ENCODE data around the gene GAS7.

Gene GAS7

DNA sequence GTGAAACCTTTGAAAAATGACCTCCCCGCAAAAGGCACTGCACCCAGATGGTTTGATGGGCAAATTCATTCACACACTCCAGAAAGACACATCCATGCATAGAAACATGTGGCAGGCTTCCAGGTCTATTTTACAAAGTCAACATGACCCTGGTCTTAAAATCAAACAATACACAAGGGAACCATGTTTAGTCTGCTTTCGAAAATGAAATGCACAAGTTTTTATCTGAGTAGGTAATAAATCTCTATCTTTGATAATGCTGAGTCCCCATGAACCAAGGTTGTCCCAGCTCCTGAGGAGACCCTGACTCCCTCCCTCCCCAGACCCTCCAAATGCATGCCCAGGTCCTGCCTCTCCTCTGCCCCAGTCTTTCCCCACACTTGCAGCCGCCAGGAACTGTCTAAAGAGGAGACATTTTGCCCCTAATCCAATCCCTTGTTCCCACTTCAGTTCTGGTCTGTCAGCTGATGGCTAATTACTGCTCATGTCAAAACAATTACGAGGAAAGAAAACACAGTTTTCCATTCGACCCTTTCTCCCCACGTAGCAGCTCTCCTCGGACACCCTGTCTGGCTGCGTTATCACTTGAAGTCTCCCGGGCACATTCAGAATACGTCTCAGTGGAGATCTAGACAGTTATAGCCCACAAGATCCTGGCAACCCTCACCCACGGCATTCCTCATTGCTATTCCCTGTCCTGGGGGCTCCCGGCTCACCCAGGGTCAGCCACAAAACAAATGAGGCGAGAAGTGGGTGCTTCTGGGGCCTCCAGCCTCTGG, 224.5 kb downstream of the GAS7 start:
- no peak for DNase-seq

DNA sequence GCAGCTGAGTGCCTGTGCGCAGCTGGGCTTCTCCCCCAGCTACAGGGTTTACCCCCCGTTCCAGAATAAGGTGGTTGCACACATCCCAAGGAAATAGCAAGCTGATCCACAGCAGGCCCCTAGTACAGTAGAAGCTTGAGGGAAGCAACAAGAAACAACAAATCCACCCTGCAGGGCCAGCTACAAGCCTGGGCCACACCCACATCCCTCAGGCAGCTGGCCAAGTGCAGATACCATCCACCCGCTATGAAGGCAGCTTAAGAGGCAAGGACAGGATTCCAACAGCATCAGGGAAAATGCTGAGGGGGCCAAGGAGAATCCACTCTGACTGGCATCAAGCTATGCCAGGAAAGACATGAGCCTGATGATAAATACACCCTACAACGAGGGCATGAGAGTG, 226.4 kb downstream of the GAS7 start:
- DNase-seq: no peak

DNA sequence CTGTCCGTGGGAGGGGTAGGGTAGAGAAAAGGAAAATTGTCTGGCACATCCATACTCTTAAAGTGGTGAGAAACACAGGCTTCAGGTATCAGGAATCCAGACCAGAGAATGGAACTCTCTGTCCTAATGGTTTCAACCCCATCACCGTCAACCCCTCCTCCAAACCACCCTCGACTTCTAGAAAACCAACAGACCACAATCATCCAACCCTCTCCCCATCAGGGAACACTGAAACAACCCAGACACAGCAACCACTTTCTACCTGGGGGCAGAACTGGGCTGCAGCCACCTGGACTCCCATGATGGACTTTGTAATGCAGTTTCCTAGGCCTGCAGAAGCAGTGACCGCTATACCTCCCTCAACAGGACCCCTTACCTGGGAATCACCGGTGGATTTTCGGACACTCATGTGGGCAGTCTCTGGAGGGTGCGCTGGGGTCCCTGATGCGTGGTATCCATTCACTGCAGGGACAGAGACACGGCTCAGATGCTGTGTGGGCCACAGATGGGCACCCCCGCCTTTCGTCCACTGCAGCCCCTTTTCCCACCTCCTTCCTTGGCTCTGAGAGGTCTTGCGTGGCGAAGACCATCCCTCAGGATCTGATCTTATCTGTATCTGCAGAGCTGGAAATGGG, 229.0 kb downstream of the GAS7 start:
- DNase-seq: no peak

- no peak for DNase-seq
These were observed 229.5 kb downstream of the GAS7 start for GRCh38 chr17:9968881-9969280.

DNA sequence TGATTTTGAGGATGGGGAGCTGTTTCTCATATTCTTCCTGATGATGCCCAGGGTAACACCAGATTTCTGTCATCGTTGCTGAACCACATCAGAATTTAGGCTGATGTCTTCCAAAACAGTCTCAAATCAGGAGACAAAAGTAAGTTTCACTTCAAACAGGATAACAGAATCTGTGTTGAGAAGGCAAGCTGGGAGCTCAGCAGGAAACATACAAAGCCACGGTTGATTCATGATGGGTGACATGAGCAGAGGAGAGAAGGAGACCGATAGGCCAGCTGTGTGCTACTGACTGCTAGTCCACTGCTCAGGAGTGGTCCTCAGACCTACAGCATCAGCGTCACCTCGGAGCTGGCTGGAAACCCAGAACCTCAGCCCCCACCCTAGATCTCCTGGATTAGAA, 230.4 kb downstream of the GAS7 start:
- no peak for DNase-seq

- no peak for DNase-seq
These were observed 238.9 kb downstream of the GAS7 start for GRCh38 chr17:9959377-9959981.

- no peak for DNase-seq
These were observed 239.7 kb downstream of the GAS7 start for GRCh38 chr17:9958586-9959281.

DNA sequence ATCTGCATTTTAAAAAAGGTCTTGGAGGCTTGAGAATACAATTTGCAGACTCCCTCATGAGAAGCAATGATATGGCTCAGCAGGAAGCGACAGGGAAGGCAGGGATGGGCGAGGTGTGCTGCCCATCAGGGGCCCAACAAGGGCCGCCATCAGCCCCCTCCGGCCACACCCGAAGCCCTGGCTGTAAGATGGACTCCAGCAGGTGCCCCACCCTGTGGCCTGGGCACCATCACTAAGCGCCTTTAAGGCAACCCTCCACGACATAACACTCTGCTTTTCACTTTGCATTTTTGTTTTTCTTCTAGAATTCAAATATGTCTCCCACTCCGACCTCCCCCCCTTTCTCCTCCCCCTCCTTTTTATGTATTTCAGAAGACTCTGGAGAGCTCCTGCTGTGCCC, 241.2 kb downstream of the GAS7 start:
- DNase-seq: no peak

DNA sequence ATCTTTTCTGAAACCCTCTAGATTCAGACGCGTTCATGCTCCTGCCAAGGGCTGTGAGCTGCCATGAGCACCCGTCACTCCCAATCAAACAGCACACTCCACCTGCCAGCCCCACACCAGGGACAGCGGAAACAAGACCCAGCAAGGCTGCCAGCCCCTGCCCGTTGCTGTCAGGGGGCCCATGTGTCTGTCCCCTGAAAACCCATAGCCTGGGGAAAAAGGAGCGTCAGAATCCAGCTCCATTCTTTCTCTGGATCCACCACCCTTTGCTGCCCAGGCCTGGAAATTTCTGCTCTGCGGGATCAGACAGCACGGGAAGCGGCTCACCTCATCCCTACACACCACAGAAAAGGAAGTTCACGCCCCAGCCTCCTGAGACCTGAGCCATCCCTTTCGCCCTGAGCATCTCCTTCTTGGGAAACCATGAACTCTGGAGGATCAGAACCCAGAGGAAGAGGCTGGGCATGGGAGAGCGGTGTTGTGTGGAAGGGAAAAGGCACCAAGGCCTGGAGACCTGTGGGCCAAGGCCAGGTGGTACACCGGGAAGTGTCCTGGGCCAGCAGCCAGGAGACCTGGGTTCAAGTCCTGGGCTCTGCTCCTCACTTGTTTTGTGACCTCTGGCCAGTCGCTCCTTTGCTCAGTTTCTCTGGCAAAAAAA, 241.8 kb downstream of the GAS7 start:
- DNase-seq: no peak

- DNase-seq: no peak
These were observed 244.9 kb downstream of the GAS7 start for GRCh38 chr17:9953492-9953891.

DNA sequence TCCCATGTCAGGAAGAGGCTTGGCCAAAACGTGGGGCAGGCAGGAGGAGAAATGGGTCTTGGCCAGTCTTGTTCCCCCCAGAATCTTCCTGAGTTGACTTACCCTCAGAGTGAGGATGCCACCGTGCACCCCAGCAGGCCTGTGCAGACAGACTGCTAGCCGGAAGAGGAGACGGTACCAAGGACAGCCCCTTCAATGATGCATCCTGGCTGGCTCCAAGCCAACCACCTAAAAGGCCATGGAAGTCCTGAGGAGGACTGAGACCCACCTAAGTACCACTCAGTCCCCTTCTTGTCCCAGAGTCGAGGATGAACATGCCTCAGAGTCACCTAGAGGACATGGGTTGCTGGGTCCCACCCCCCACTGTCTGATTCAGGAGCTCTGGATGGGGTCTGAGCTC, 246.6 kb downstream of the GAS7 start:
- no peak for DNase-seq

- no peak for DNase-seq
These were observed 249.5 kb downstream of the GAS7 start for GRCh38 chr17:9948928-9949327.

GRCh38 chr17:9944704-9945103, 253.7 kb downstream of the GAS7 start:
- DNase-seq: no peak

DNA sequence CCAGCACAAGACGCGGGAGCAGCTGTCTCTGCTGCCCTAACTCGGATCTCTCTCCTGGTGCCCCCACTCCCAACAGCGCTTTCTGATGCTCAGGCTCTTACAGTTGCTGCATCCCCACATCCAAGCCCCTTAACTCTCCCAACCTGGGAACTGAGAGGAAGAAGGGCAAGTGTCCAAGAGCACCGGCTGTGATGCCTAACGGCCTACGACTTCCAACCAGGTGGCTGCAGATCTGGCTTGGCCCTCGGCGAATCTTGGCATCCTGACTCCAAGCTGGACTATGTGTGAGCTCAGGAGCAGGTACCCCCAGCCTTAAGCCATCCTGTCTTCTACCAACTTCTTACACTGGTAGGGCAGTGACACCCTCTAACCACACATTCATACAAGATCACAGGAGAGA, 255.1 kb downstream of the GAS7 start:
- no peak for DNase-seq

DNA sequence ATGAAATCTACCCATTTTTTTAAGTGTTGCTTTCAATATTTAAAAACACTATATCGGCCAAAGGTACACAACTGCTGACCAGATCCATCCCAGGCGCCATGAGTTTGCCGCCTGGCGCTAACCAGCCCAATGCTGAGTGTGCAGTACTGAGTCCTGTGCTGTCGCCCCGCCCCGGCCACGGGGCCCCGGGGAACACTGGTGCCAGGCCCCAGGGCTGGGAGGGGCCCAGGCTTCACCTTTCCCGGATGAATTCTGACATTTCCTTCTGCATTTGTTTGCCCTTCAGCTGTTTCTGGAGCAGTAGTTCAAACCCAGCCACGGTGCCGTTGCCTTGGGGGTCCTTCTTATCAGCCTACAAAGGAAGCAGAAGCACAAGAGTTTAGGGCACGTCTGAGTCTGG, 255.5 kb downstream of the GAS7 start:
- no peak for DNase-seq

GRCh38 chr17:9941305-9941704, 257.1 kb downstream of the GAS7 start:
- no peak for DNase-seq

DNA sequence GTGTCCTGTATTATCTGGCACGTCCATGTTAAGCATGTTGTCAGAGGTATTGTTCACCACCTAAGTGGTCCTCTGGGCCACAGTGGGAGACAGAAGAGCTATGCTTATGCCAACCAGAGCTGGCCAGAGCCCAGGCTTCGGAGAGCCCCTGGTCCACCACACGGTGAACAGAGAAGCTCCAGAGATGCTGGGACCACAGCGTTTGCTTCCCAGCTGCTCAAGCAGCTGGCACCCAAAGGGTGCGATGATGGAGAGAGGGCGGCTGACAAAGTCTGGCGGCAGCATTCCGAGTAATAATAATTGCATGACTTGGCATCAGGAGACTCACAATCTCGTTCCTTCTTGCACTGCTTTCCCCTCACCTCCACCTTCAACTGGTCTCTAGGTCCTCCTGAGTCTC, 257.6 kb downstream of the GAS7 start:
- DNase-seq: no peak

GRCh38 chr17:9938764-9939163, 259.6 kb downstream of the GAS7 start:
- no peak for DNase-seq

GRCh38 chr17:9937901-9938300, 260.5 kb downstream of the GAS7 start:
- no peak for DNase-seq

GRCh38 chr17:9937241-9937761, 261.1 kb downstream of the GAS7 start:
- no peak for DNase-seq

- no peak for DNase-seq
These were observed 262.3 kb downstream of the GAS7 start for GRCh38 chr17:9936095-9936494.

DNA sequence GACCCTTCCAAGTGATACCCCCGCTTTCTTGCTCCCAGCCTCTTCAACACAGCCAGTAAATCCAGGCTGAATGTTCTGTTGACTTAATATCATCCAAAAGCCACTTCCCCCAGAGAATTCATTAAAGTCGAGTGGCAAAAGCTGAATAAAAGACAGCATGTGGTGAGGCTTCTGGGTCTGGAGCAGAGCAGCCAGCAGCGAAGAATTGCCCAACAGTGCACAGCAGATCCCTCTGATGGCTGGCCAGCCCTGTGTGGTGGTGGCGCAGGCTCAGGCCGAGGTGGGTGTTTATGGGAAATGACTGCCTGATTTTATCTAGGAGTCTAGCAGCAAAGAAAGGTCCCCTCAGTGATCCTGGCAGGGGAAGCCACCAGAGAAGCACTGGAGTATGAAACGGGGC, 263.0 kb downstream of the GAS7 start:
- DNase-seq: no peak

- DNase-seq: no peak
These were observed 264.1 kb downstream of the GAS7 start for GRCh38 chr17:9934331-9934730.

All from activated CD8-positive, alpha-beta memory T cell treated with anti-CD3 and anti-CD28 coated beads, Interleukin-2, amount 50 U/mL, for 4 hours (primary cell).